Vagina (tissue), 2 donors: Measurements from ENCODE around the gene MAPK13.

Experiments used
- CTCF ChIP-seq, 3 experiments: fragments of 450-650 bp in 2 of 3; fragments of 200-600 bp in 1 of 3; sonication (generic) in 1 of 3; IDR thresholded peaks; one replicate each; pipeline ENCODE4 v1.5.1; 2017 to 2019; ENCODE audit warnings: antibody characterized with exemption in 3 of 3, mild to moderate bottlenecking in 2 of 3, moderate library complexity in 2 of 3
- POLR2A ChIP-seq, 2 donors: fragments of 450-650 bp; IDR thresholded peaks; one replicate each; pipeline ENCODE4 v1.6.1; 2017; ENCODE audit warnings: antibody characterized with exemption in 2 of 2, mild to moderate bottlenecking in 2 of 2, moderate library complexity in 2 of 2
- POLR2AphosphoS5 ChIP-seq, 2 donors: sonication (generic); formaldehyde crosslinking; IDR thresholded peaks; one replicate each; pipeline ENCODE4 v1.9.0; 2017; ENCODE audit warnings: antibody characterized with exemption in 2 of 2, mild to moderate bottlenecking in 2 of 2, low read depth in 1 of 2; ENCODE audit not compliant: insufficient read depth in 1 of 2

- TF ChIP-seq CTCF (IDR thresholded peaks at IDR 0.05) (no peak), POLR2AphosphoS5 (IDR thresholded peaks at IDR 0.05; ENCODE audit: insufficient read depth in 1 of 2, low read depth in 1 of 2) (no peak), POLR2A (IDR thresholded peaks at IDR 0.05) (no peak)
These were observed 7.6 kb upstream of the MAPK13 start for GRCh38 chr6:36122495-36123269.
